Panc1 (cell line): Measurements from ENCODE around the gene EID3. TPM values are rescaled to one million over a fixed set of nuclear protein-coding genes. Genes with fewer than 3 reads are reported as not detected.

Experiments used
- ATAC-seq: fragments of 200-7000 bp; cut with Tn5 transposase; 2 replicates; pipeline ENCODE4 v1.9.1; 2020; ENCODE audit warnings: mild to moderate bottlenecking, moderate library complexity
- BruUV-seq: library from RNA; stranded (reverse); fragments of 400-500 nt; replicated peaks from 2 replicates; lab custom pipeline; 2021; lab: Mats Ljungman, UMichigan
- CTCF ChIA-PET: fragments of 300-600 bp; sonication (Branson Sonifier 250); formaldehyde crosslinking; loops from one replicate; lab custom pipeline; 2022; ENCODE audit warnings: antibody characterized with exemption; lab: Charles Lee
- POLR2A ChIA-PET: fragments of 300-600 bp; sonication (Branson Sonifier 250); formaldehyde crosslinking; loops from one replicate; lab custom pipeline; 2022; ENCODE audit warnings: antibody characterized with exemption; lab: Charles Lee
- DNase-seq: peaks from one replicate; pipeline ENCODE4 v3.0.0-alpha.2; 2010; ENCODE audit warnings: low read depth, low spot score
- H3K27ac ChIP-seq: 2 replicates; pipeline ENCODE4 v1.5.1; 2011; ENCODE audit warnings: mild to moderate bottlenecking, low read length, inconsistent platforms
- H3K27me3 ChIP-seq: fragments of 200-500 bp; sonication (Bioruptor generic); 2 replicates; pipeline ENCODE4 v1.6.0; 2014; ENCODE audit warnings: low read length, inconsistent platforms; ENCODE audit not compliant: control insufficient read depth, insufficient read depth
- H3K36me3 ChIP-seq: fragments of 200-500 bp; sonication (Bioruptor generic); 2 replicates; pipeline ENCODE4 v1.5.1; 2014; ENCODE audit warnings: inconsistent platforms, mild to moderate bottlenecking, low read length, moderate library complexity; ENCODE audit not compliant: control insufficient read depth, insufficient read depth
- H3K4me1 ChIP-seq: 2 replicates; pipeline ENCODE4 v1.5.1; 2011; ENCODE audit warnings: inconsistent platforms, mild to moderate bottlenecking, low read length, moderate library complexity; ENCODE audit not compliant: control insufficient read depth, insufficient read depth
- H3K4me3 ChIP-seq, 2 experiments: 2 replicates each; pipeline ENCODE4 v1.5.1; 2011 to 2012; ENCODE audit warnings: low read depth in 2 of 2, low read length in 2 of 2, mild to moderate bottlenecking in 2 of 2, inconsistent platforms in 1 of 2, moderate library complexity in 1 of 2
- H3K9me3 ChIP-seq: fragments of 200-500 bp; sonication (Bioruptor generic); 2 replicates; pipeline ENCODE4 v1.5.1; 2014; ENCODE audit warnings: low read depth, mild to moderate bottlenecking, inconsistent platforms, low read length, moderate library complexity; ENCODE audit not compliant: control insufficient read depth, insufficient read depth
- POLR2AphosphoS5 ChIP-seq: IDR thresholded peaks from 2 replicates; pipeline ENCODE4 v1.6.1; 2012; ENCODE audit warnings: mild to moderate bottlenecking, low read depth, low read length, moderate library complexity
- SIN3A ChIP-seq: IDR thresholded peaks from 2 replicates; pipeline ENCODE4 v1.6.1; 2012; ENCODE audit warnings: low read depth, mild to moderate bottlenecking, low read length, moderate library complexity, borderline replicate concordance; ENCODE audit not compliant: insufficient read depth
- TCF7L2 ChIP-seq: IDR thresholded peaks from 2 replicates; pipeline ENCODE4 v1.6.1; 2011; ENCODE audit warnings: mild to moderate bottlenecking, low read depth, low read length, inconsistent platforms
- in situ Hi-C: cut with HindIII; loops from 2 replicates; pipeline ENCODE4 v1.10.0; 2016; ENCODE audit warnings: low sequenced_read_pairs, low pct_unique_long_range_greater_than_20kb
- intact Hi-C: fragments of 100-400 bp; cut with micrococcal nuclease; formaldehyde crosslinking; loops from one replicate; pipeline ENCODE4 v1.10.0; 2022; ENCODE audit not compliant: unreplicated experiment
- total RNA-seq: library from RNA; stranded (reverse); gene quantifications from one replicate; pipeline ENCODE4 v1.2.1, GENCODE V29; 2021; ENCODE audit not compliant: unreplicated experiment
- TF ChIP-seq, protein P1 (sequence below): fragments of 450-650 bp; IDR thresholded peaks from 2 replicates; pipeline ENCODE4 v1.5.1; 2017; ENCODE audit warnings: mild to moderate bottlenecking
- TF ChIP-seq, protein P2 (sequence below), 2 experiments: IDR thresholded peaks; 2 replicates each; pipeline ENCODE4 v1.6.1; 2011 to 2012; ENCODE audit warnings: low read depth in 2 of 2, control low read depth in 1 of 2, low read length in 1 of 2, mild to moderate bottlenecking in 1 of 2, moderate library complexity in 1 of 2; ENCODE audit not compliant: insufficient read depth in 1 of 2

Gene EID3
- total RNA-seq, 1 experiment from 2014 or later, result 18.5 TPM

DNA sequence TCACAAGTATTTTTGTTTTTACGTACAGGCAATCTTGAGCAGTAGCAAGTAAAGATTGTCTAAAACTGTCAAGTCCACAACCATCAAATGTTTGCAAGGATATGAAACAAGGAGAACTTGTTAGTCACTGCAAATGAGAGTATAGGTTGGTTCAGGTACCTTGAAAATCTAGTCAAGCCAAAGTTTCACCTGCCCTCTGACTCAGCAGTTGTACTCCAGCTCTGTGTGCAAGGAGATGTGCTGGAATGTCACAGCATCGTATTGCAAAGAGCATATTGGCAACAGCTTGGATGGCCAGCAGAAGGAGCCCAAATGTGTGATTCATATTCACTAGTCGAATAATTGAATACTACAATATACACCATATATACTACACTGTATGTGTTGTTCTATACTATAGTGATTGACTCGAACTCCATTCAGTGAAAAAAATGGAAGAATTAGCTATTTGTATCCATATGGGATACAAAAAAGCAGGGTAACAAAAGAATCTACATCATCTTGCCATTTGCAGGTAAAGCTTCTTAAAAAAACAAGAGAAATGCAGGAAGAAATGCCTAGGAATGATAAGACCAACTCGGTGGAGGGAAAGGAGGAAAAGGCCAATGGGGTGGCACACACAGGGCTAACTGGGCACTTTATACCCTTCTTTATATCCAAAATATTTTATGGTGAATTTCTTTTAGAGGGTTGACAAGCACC lies 44.0 kb downstream of the EID3 start:
- intact Hi-C loops, result no loop called here
- POLR2A ChIA-PET, result interaction anchor here (0.6 kb wide), 1 partner anchor 1805 kb away, joined by 3 read pairs; no protein-coding TSS in a partner anchor
- Histone ChIP-seq H3K4me1 (peaks cover 14% of the 10 kb centered on the region; the same call in 1 of the 2 replicates), H3K27me3 (no peaks in the 10 kb centered on the region), H3K27ac (no peak overlapping the region), H3K4me3 (no peak overlapping the region), H3K9me3 (no peaks in the 10 kb centered on the region), H3K36me3 (peaks cover 45% of the 10 kb centered on the region)
- CTCF ChIA-PET, result no interaction called here
- no peak for DNase-seq
- no peak for ATAC-seq
- in situ Hi-C loops, result no loop called here
- TF ChIP-seq, protein P1, sequence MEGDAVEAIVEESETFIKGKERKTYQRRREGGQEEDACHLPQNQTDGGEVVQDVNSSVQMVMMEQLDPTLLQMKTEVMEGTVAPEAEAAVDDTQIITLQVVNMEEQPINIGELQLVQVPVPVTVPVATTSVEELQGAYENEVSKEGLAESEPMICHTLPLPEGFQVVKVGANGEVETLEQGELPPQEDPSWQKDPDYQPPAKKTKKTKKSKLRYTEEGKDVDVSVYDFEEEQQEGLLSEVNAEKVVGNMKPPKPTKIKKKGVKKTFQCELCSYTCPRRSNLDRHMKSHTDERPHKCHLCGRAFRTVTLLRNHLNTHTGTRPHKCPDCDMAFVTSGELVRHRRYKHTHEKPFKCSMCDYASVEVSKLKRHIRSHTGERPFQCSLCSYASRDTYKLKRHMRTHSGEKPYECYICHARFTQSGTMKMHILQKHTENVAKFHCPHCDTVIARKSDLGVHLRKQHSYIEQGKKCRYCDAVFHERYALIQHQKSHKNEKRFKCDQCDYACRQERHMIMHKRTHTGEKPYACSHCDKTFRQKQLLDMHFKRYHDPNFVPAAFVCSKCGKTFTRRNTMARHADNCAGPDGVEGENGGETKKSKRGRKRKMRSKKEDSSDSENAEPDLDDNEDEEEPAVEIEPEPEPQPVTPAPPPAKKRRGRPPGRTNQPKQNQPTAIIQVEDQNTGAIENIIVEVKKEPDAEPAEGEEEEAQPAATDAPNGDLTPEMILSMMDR, result no peak
- 0 out of 2 replicates have a peak, but pooled peaks have one; percentile 10 for TF ChIP-seq POLR2AphosphoS5
- BruUV-seq, result no TSS peak

DNA sequence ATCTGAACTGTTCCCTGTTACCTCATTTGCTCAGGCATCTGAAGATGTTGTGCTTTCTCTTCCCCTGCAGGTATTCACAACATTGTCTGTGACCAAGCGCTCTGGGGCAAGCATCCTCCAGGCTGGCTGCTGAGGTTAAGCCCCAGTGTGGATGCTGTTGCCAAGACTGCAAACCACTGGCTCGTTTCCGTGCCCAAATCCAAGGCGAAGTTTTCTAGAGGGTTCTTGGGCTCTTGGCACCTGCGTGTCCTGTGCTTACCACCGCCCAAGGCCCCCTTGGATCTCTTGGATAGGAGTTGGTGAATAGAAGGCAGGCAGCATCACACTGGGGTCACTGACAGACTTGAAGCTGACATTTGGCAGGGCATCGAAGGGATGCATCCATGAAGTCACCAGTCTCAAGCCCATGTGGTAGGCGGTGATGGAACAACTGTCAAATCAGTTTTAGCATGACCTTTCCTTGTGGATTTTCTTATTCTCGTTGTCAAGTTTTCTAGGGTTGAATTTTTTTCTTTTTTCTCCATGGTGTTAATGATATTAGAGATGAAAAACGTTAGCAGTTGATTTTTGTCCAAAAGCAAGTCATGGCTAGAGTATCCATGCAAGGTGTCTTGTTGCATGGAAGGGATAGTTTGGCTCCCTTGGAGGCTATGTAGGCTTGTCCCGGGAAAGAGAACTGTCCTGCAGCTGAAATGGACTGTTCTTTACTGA lies 44.9 kb downstream of the EID3 start:
- H3K4me3 ChIP-seq, result no peak overlapping the region
- no TSS peak for BruUV-seq
- intact Hi-C loops (no loop called here), in situ Hi-C loops (no loop called here)
- no peak overlapping the region for H3K27ac ChIP-seq
- no peaks in the 10 kb centered on the region for H3K27me3 ChIP-seq
- ATAC-seq, result no peak
- peaks cover 48% of the 10 kb centered on the region for H3K36me3 ChIP-seq
- POLR2A ChIA-PET, result no interaction called here
- CTCF ChIA-PET, result no interaction called here
- H3K4me1 ChIP-seq, result peaks cover 16% of the 10 kb centered on the region; the same call in 1 of the 2 replicates
- no peak for DNase-seq
- TF ChIP-seq, protein P1, result no peak
- TF ChIP-seq SIN3A (no peak), TCF7L2 (no peak), POLR2AphosphoS5 (no peak)
- TF ChIP-seq, protein P2, sequence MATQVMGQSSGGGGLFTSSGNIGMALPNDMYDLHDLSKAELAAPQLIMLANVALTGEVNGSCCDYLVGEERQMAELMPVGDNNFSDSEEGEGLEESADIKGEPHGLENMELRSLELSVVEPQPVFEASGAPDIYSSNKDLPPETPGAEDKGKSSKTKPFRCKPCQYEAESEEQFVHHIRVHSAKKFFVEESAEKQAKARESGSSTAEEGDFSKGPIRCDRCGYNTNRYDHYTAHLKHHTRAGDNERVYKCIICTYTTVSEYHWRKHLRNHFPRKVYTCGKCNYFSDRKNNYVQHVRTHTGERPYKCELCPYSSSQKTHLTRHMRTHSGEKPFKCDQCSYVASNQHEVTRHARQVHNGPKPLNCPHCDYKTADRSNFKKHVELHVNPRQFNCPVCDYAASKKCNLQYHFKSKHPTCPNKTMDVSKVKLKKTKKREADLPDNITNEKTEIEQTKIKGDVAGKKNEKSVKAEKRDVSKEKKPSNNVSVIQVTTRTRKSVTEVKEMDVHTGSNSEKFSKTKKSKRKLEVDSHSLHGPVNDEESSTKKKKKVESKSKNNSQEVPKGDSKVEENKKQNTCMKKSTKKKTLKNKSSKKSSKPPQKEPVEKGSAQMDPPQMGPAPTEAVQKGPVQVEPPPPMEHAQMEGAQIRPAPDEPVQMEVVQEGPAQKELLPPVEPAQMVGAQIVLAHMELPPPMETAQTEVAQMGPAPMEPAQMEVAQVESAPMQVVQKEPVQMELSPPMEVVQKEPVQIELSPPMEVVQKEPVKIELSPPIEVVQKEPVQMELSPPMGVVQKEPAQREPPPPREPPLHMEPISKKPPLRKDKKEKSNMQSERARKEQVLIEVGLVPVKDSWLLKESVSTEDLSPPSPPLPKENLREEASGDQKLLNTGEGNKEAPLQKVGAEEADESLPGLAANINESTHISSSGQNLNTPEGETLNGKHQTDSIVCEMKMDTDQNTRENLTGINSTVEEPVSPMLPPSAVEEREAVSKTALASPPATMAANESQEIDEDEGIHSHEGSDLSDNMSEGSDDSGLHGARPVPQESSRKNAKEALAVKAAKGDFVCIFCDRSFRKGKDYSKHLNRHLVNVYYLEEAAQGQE (IDR thresholded peaks at IDR 0.05; ENCODE audit: insufficient read depth in 1 of 2, low read depth in 2 of 2, low read length in 1 of 2), result no peak
- no peaks in the 10 kb centered on the region for H3K9me3 ChIP-seq
